T-helper 2 cell treated with Interferon-gamma antibody and Interleukin-4, amounts not matched to agents 5 μg/mL and 100 μg/mL, for 36 hours (primary cell): Measurements from ENCODE around the gene SRSF12.
A peak's percentile ranks its signal among the peaks of the same experiment; 100 is the strongest.
"Not testable (repeated sequence)": the region's sequence is repeated elsewhere in the genome, so short reads cannot be mapped to it uniquely, and the experiment has no call there.

ENCODE experiments used
- DNase-seq: peaks from one replicate; pipeline ENCODE4 v3.0.0; 2021; ENCODE audit warnings: low spot score
- H3K27ac Mint-ChIP-seq: one replicate; pipeline ENCODE4 v1.8.0; 2021; ENCODE audit warnings: mild to moderate bottlenecking, mixed read lengths
- H3K27me3 Mint-ChIP-seq: one replicate; pipeline ENCODE4 v1.8.0; 2021; ENCODE audit warnings: low read depth, mixed read lengths
- H3K36me3 Mint-ChIP-seq: one replicate; pipeline ENCODE4 v1.8.0; 2021; ENCODE audit warnings: low read depth, mixed read lengths
- H3K4me1 Mint-ChIP-seq: one replicate; pipeline ENCODE4 v1.8.0; 2021; ENCODE audit warnings: low read depth, mixed read lengths
- H3K4me3 Mint-ChIP-seq: one replicate; pipeline ENCODE4 v1.8.0; 2022; ENCODE audit warnings: mild to moderate bottlenecking, moderate library complexity, mixed read lengths
- H3K9me3 Mint-ChIP-seq: one replicate; pipeline ENCODE4 v1.8.0; 2021; ENCODE audit warnings: mixed read lengths

SRSF12 gene

DNA sequence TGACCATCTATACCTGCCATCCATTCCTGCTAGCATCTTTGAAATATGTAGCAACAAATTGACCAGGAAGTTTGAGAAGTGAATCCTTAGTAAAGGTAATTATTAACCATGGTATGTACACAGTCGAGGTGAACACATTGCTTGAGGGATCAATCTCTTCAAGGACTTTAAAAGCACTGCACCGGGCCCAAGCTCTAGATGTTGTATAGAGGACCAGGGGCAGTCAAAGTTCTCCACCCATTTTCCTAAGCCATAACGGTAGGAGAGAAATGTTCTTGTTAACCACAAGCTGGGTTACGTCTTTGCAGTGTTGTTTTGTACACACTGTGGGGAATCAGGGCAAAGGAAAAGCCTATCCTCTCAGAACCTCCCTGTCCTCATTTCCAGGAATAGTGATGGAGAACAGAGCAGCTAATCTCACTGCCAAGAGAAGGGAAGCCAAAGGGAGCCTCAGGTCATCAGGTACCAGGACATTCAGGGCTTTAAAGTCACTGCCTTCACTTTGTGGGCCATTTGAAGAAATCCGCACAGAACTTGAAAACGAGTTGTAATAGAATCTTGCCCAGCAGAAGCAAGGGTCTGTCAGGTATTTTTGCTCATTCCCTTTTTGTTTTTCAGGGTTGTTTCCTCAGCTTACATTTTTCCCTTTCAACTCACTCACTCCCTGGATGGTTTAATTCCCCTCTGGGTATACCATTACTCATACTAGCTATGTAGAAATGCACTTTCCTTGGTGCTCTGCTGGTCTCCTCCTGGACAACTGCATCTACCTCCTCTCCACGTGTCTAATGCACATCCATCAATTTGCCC lies 22.7 kb upstream of the SRSF12 start:
- Mint-ChIP-seq H3K9me3 (no peaks in the 10 kb centered on the region), H3K36me3 (no peaks in the 10 kb centered on the region), H3K4me1 (peaks cover 12% of the 10 kb centered on the region), H3K27me3 (peaks cover 12% of the 10 kb centered on the region), H3K27ac (no peak overlapping the region), H3K4me3 (no peak overlapping the region)
- no peak for DNase-seq

DNA sequence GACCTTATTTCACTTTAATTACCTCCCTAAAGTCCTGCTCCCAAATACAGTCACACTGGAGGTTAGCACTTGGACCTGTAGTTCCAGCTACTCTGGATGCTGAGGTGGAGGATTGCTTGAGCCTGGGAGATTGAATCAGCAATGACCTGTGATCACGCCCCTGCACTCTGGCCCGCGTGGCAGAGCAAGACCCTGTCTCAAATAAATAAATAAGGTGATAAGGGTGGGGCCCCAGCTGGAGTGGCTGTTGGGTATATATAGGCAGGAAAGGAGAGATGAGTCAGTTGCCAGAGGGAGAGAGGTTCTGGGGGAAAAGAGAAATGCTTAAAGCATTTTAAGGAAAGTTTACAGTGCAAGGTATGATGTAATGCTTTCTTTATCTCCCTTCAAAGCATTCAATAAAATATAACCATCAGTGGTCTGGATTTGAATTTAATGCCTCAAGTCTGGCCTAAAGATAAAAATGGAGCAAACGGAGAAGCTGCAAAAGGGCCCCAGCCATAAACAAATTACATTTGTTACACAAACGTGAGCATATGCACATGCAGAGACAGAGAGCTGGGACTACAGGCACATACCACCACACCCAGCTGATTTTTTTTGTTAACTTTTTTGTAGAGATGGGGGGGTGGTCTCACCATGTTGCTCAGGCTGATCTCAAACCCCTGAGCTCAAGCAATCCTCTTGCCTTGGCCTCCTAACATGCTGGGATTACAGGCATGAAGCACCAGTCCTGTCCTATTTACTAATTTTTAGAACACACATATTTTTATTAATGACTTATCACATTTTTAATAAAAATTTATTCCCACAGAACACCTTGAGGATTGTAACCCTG lies 21.9 kb upstream of the SRSF12 start:
- no peak overlapping the region for H3K4me3 Mint-ChIP-seq
- H3K4me1 Mint-ChIP-seq = peaks cover 8% of the 10 kb centered on the region
- no peak overlapping the region for H3K27ac Mint-ChIP-seq
- peaks cover 12% of the 10 kb centered on the region for H3K27me3 Mint-ChIP-seq
- no peaks in the 10 kb centered on the region for H3K9me3 Mint-ChIP-seq
- DNase-seq = no peak
- no peaks in the 10 kb centered on the region for H3K36me3 Mint-ChIP-seq

DNA sequence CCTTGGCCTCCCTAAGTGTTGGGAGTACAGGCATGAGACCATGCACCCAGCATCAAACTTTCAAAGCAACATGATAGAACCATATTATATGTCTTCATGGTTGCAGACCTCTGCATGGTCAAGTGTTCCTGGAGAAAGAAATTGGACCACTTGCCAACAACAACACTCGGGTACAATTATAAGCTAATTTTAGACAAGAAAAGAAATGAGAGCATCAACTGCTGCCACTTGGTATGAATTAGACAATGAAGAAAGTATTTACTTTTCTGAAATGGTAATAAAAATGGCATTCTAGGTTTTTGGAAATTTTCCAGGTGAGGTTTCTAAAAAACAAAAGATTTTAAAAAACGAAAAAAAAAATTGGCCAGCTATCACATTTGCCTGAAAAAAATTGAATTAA lies 20.3 kb upstream of the SRSF12 start:
- DNase-seq = no peak
- H3K4me3 Mint-ChIP-seq = no peak overlapping the region
- no peaks in the 10 kb centered on the region for H3K36me3 Mint-ChIP-seq
- H3K27ac Mint-ChIP-seq = no peak overlapping the region
- H3K4me1 Mint-ChIP-seq = no peaks in the 10 kb centered on the region
- peaks cover 4% of the 10 kb centered on the region for H3K27me3 Mint-ChIP-seq
- no peaks in the 10 kb centered on the region for H3K9me3 Mint-ChIP-seq

DNA sequence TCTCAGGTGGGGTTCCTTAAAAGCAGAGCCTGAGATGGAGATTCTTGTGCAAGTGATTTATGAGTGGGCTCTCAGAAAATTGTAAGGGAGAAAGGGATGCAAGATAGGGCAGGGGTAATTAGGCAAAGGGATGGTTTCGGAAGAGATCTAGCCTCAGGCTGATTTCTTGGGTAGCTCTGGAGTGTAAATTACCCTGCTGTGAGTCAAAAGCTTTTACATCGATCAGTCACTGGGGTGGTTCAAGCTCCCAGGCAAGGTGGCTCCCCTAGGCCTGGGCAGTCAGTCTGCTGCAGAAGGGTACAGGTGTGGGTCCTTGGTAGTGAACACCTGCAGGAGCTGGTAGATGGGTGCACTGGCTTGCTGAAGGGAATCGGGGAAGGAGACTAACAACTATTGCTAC lies 16.9 kb upstream of the SRSF12 start:
- H3K27me3 Mint-ChIP-seq = no peaks in the 10 kb centered on the region
- DNase-seq = no peak
- no peaks in the 10 kb centered on the region for H3K4me1 Mint-ChIP-seq
- no peaks in the 10 kb centered on the region for H3K9me3 Mint-ChIP-seq
- no peaks in the 10 kb centered on the region for H3K36me3 Mint-ChIP-seq
- no peak overlapping the region for H3K4me3 Mint-ChIP-seq
- H3K27ac Mint-ChIP-seq = no peak overlapping the region

DNA sequence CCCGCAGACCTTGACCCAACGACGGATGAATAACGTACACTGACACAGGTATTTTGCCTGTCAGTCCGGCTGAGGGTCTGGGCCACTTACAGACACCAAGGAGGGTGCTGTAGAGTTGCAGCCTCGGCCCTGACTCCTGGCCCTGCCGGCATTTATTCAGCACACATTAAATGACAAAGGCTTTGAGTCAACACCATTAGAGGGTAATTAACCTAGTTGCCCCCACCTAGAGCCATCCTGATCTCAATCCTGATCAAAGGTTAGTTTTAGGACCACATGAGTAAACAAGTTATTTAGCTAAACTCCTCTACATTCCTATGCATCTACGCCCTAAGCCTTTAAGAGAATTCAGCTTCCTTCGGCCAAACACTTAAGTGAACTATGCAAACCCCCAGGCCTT lies 16.1 kb upstream of the SRSF12 start:
- no peaks in the 10 kb centered on the region for H3K27me3 Mint-ChIP-seq
- no peak for DNase-seq
- no peak overlapping the region for H3K27ac Mint-ChIP-seq
- H3K36me3 Mint-ChIP-seq = no peaks in the 10 kb centered on the region
- no peaks in the 10 kb centered on the region for H3K9me3 Mint-ChIP-seq
- H3K4me3 Mint-ChIP-seq = no peak overlapping the region
- H3K4me1 Mint-ChIP-seq = no peaks in the 10 kb centered on the region

DNA sequence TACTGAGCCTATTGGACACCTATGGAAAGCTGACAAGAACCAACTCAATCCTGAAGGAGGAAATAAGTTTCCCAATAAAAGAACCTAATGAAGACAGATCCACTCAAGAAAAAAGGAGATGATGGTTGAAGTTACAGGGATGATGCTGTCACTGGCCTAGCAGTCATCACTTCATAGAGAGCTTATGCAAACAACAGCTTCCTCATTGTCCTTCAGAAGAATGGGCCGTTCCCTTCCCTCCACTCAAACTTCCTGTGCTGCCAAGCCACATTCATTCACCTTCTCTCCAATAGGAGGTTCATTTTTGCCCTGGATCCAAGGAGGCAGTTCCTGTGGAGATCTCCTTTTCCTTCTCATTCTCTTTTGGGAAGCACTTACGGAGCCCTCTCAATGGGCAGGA lies 14.2 kb upstream of the SRSF12 start:
- Mint-ChIP-seq H3K27ac (no peak overlapping the region), H3K36me3 (no peaks in the 10 kb centered on the region), H3K27me3 (peaks cover 4% of the 10 kb centered on the region), H3K9me3 (peaks cover 7% of the 10 kb centered on the region), H3K4me1 (no peaks in the 10 kb centered on the region), H3K4me3 (no peak overlapping the region)
- no peak for DNase-seq

DNA sequence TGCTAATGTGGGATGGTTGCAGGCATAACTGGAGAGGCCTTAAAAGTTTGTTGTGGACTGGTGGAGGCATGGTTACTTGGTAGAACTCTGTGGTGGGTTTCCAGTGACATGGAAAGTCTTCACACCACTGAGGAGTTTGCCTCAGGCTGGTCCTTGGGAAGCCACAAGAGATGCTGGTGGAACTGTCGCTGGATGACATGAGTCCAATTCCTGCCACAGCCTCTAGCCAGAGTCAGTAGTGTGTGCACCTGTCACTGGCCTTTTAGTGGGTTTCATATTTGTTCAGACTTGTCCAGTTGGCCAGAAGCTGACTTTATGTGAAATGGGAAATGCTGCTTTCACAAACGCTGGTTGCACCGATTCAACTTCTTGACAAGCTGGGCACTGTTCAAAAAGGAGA lies 13.7 kb upstream of the SRSF12 start:
- H3K27ac Mint-ChIP-seq = no peak overlapping the region
- H3K4me1 Mint-ChIP-seq = no peaks in the 10 kb centered on the region
- DNase-seq = no peak
- no peaks in the 10 kb centered on the region for H3K36me3 Mint-ChIP-seq
- H3K4me3 Mint-ChIP-seq = no peak overlapping the region
- peaks cover 7% of the 10 kb centered on the region for H3K9me3 Mint-ChIP-seq
- peaks cover 4% of the 10 kb centered on the region for H3K27me3 Mint-ChIP-seq

DNA sequence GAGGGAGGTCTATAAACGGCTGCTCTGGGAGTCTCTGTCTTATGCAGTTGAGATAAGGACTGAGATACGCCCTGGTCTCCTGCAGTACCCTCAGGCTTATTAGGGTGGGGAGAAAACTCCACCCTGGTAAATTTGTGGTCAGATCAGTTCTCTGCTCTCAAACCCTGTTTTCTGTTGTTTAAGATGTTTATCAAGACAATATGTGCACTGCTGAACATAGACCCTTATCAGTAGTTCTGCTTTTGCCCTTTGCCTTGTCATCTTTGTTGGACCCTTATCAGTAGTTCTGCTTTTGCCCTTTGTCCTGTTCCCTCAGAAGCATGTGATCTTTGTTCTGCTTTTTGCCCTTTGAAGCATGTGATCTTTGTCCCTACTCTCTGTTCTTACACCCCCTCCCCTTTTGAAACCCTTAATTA lies 10.4 kb upstream of the SRSF12 start:
- not testable (repeated sequence) for H3K36me3 Mint-ChIP-seq, H3K27me3 Mint-ChIP-seq, H3K27ac Mint-ChIP-seq, H3K4me1 Mint-ChIP-seq, H3K4me3 Mint-ChIP-seq, H3K9me3 Mint-ChIP-seq, DNase-seq

DNA sequence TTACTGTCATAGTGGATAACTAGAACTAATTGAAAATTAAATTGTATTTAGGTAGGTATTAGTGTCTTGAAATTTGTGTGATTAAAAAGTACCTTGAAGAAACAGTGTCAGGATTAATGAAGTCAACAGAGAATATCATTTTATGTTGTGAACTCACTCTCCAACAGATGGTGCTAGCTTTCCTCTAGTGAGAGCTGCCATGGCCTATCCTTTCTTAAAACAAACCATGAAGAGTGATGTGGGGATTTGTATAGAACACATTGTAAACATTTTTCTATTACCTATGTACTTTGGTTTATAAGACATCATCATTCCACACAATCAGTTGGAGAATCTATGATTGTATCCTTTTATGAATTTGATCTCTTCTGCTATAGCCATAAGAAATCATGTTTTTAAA lies 4.8 kb upstream of the SRSF12 start:
- no peak for DNase-seq
- no peaks in the 10 kb centered on the region for H3K36me3 Mint-ChIP-seq
- no peak overlapping the region for H3K4me3 Mint-ChIP-seq
- H3K4me1 Mint-ChIP-seq = no peaks in the 10 kb centered on the region
- peaks cover 22% of the 10 kb centered on the region for H3K27me3 Mint-ChIP-seq
- no peaks in the 10 kb centered on the region for H3K9me3 Mint-ChIP-seq
- H3K27ac Mint-ChIP-seq = no peak overlapping the region

DNA sequence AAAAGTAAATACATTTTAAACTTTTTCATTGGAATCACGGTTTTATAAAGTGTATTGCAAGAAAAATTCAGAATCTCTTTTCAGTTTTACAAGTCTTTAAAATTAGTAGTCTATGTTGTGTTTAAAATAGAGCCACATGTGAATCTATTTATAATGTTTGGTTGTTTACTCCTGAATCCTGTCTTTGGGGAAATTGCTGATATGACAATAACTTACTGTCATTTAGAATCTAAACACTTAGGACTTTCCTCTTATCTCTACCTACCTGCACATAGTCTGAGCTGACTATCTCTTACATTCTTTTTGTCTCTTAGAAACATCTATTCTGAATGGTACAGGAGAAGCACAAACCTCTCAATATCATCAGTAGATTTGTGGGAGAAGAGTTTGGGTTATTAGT lies 4.1 kb upstream of the SRSF12 start:
- no peaks in the 10 kb centered on the region for H3K9me3 Mint-ChIP-seq
- H3K27me3 Mint-ChIP-seq = peaks cover 26% of the 10 kb centered on the region
- no peak overlapping the region for H3K27ac Mint-ChIP-seq

DNA sequence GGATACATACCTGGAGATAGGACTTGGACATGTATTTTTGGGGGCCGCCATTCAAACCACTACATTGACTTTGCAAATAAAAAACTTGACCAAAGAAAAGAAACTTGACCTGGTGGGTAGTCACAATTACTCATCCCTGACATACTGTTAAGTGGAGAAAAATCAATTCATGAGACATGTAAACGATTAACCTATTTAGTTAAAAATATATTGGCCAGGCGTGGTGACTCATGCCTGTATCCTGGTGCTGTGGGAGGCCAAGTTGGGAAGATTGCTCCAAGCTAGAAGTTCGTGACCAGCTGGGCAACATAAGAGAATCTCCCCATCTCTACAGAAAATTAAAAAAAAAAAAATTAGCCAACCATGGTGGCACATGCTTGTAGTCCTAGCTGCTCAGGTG lies 2.5 kb upstream of the SRSF12 start:
- no peaks in the 10 kb centered on the region for H3K9me3 Mint-ChIP-seq
- no peak overlapping the region for H3K4me3 Mint-ChIP-seq
- peaks cover 5% of the 10 kb centered on the region for H3K4me1 Mint-ChIP-seq
- no peaks in the 10 kb centered on the region for H3K36me3 Mint-ChIP-seq
- H3K27me3 Mint-ChIP-seq = peaks cover 37% of the 10 kb centered on the region
- DNase-seq = no peak
- H3K27ac Mint-ChIP-seq = no peak overlapping the region

More for the DNA sequence above, 4.1 kb upstream of the SRSF12 start:
- no peaks in the 10 kb centered on the region for H3K36me3 Mint-ChIP-seq
- no peak for DNase-seq
- peaks cover 3% of the 10 kb centered on the region for H3K4me1 Mint-ChIP-seq
- no peak overlapping the region for H3K4me3 Mint-ChIP-seq

DNA sequence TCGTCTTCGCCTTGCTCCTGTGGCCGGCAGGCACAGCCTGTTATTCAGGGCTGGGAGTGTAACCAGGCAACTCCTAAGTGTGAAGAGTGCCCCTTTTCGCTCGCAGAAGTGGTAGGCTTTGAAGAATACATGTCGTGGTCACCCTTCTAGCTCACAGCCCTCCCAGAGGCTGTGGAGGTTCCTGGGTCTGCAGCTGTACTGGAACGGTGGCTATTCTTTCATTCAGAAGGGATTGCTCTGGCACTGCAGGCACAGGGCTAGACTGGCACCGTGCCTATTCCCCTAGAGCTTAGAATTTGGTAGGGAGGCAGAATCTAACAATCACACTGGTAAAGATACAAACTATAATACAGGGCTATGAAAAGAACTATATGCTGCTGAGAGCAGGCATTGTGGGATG lies 1.1 kb upstream of the SRSF12 start:
- no peaks in the 10 kb centered on the region for H3K9me3 Mint-ChIP-seq
- H3K27ac Mint-ChIP-seq = no peak overlapping the region
- DNase-seq = no peak
- H3K27me3 Mint-ChIP-seq = peaks cover 40% of the 10 kb centered on the region
- H3K4me3 Mint-ChIP-seq = peak overlapping the region; percentile 59
- peaks cover 5% of the 10 kb centered on the region for H3K4me1 Mint-ChIP-seq
- no peaks in the 10 kb centered on the region for H3K36me3 Mint-ChIP-seq

DNA sequence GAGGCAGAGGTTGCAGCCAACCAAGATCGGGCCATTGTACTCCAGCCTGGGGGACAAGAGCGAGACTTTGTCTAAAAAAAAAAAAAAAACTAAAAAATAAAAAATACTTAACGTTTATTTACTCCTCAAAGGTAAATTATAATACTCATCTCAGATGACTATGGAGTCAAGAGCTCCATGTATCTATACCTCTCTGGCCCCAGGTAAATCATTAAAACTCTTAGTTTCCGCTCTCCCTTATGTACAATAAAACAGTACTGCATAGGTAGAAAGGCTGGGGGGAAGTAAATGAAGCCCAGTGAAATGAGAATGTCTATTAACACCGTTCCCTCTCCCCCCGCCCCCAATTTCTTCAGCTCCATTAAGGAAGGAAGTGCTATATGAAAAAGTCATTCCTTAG lies 1.2 kb downstream of the SRSF12 start:
- Mint-ChIP-seq H3K4me3 (peak overlapping the region; percentile 85), H3K9me3 (no peaks in the 10 kb centered on the region), H3K27me3 (peaks cover 37% of the 10 kb centered on the region), H3K4me1 (peaks cover 5% of the 10 kb centered on the region), H3K36me3 (no peaks in the 10 kb centered on the region), H3K27ac (no peak overlapping the region)
- DNase-seq = no peak

DNA sequence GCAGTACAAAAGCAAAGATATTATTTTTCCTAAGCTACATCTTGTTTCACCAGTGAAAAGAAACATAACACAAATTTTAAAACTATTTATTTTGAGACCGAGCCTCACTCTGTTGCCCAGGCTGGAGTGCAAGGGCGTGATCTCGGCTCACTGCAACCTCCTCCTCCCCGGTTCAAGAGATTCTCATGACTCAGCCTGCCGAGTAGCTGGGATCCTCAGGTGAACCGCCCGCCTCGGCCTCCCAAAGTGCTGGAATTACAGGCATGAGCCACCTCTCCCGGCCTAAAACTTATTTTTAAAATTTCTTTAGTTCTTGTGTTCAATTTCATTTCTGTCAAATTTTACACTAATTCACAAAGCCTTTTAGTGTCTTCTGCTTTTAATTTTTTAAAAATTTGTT lies 5.9 kb downstream of the SRSF12 start:
- Mint-ChIP-seq H3K4me3 (no peak overlapping the region), H3K36me3 (no peaks in the 10 kb centered on the region), H3K27me3 (peaks cover 18% of the 10 kb centered on the region), H3K4me1 (peaks cover 2% of the 10 kb centered on the region), H3K27ac (no peak overlapping the region), H3K9me3 (no peaks in the 10 kb centered on the region)
- no peak for DNase-seq
